Measurements from ENCODE around the gene SMURF1. TPM values are rescaled to one million over a fixed set of nuclear protein-coding genes. Genes with fewer than 3 reads are reported as not detected.

The SMURF1 gene
- total RNA-seq, 2 experiments from 2014 or later, result 15.9 to 17.6 TPM

- no peak for DNase-seq
- peaks cover 37% of the 10 kb centered on the region for H3K36me3 Mint-ChIP-seq (ENCODE audit: low read depth)
- POLR2A ChIA-PET, result no interaction called here
- CTCF ChIA-PET, result no interaction called here
- no peak overlapping the region for H3K4me3 Mint-ChIP-seq
- no peaks in the 10 kb centered on the region for H3K27me3 Mint-ChIP-seq
- no peak overlapping the region for H3K27ac Mint-ChIP-seq
- H3K4me1 Mint-ChIP-seq, result peaks cover 30% of the 10 kb centered on the region
- peaks cover 11% of the 10 kb centered on the region for H3K9me3 Mint-ChIP-seq
These were observed 45.6 kb downstream of the SMURF1 start for GRCh38 chr7:99098286-99098823.

GRCh38 chr7:99097730-99098129 is 46.2 kb downstream of the SMURF1 start:
- POLR2A ChIA-PET, result no interaction called here
- Mint-ChIP-seq H3K4me3 (no peak overlapping the region), H3K4me1 (peaks cover 23% of the 10 kb centered on the region), H3K27me3 (no peaks in the 10 kb centered on the region), H3K27ac (no peak overlapping the region), H3K9me3 (peaks cover 11% of the 10 kb centered on the region), H3K36me3 (ENCODE audit: low read depth) (peaks cover 37% of the 10 kb centered on the region)
- no peak for DNase-seq
- CTCF ChIA-PET, result no interaction called here

GRCh38 chr7:99096124-99096887 is 47.6 kb downstream of the SMURF1 start:
- H3K4me1 Mint-ChIP-seq, result peaks cover 19% of the 10 kb centered on the region
- no peak overlapping the region for H3K4me3 Mint-ChIP-seq
- no peak for DNase-seq
- H3K27me3 Mint-ChIP-seq, result no peaks in the 10 kb centered on the region
- H3K36me3 Mint-ChIP-seq (ENCODE audit: low read depth), result peaks cover 37% of the 10 kb centered on the region
- no peak overlapping the region for H3K27ac Mint-ChIP-seq
- CTCF ChIA-PET, result no interaction called here
- H3K9me3 Mint-ChIP-seq, result peaks cover 11% of the 10 kb centered on the region
- POLR2A ChIA-PET, result no interaction called here

GRCh38 chr7:99095698-99096097 is 48.2 kb downstream of the SMURF1 start:
- peaks cover 19% of the 10 kb centered on the region for H3K4me1 Mint-ChIP-seq
- no peak overlapping the region for H3K4me3 Mint-ChIP-seq
- peaks cover 11% of the 10 kb centered on the region for H3K9me3 Mint-ChIP-seq
- DNase-seq, result no peak
- no peaks in the 10 kb centered on the region for H3K27me3 Mint-ChIP-seq
- ChIA-PET POLR2A (no interaction called here), CTCF (no interaction called here)
- H3K27ac Mint-ChIP-seq, result no peak overlapping the region
- H3K36me3 Mint-ChIP-seq (ENCODE audit: low read depth), result peaks cover 36% of the 10 kb centered on the region

- Mint-ChIP-seq H3K27me3 (no peaks in the 10 kb centered on the region), H3K9me3 (peaks cover 8% of the 10 kb centered on the region), H3K36me3 (ENCODE audit: low read depth) (peaks cover 28% of the 10 kb centered on the region), H3K27ac (no peak overlapping the region), H3K4me3 (no peak overlapping the region), H3K4me1 (peaks cover 15% of the 10 kb centered on the region)
- ChIA-PET POLR2A (no interaction called here), CTCF (interaction anchor here (1.3 kb wide), 1 partner anchor 8 kb away, joined by 4 read pairs; no protein-coding TSS in a partner anchor)
- DNase-seq, result no peak
These were observed 49.5 kb downstream of the SMURF1 start for GRCh38 chr7:99094401-99094800.

GRCh38 chr7:99092064-99092720 is 51.7 kb downstream of the SMURF1 start:
- H3K36me3 Mint-ChIP-seq (ENCODE audit: low read depth), result peaks cover 15% of the 10 kb centered on the region
- H3K9me3 Mint-ChIP-seq, result no peaks in the 10 kb centered on the region
- ChIA-PET POLR2A (no interaction called here), CTCF (interaction anchor here (0.5 kb wide), 1 partner anchor 43 kb away, joined by 3 read pairs; no protein-coding TSS in a partner anchor)
- H3K27ac Mint-ChIP-seq, result no peak overlapping the region
- DNase-seq, result no peak
- H3K4me3 Mint-ChIP-seq, result no peak overlapping the region
- H3K27me3 Mint-ChIP-seq, result no peaks in the 10 kb centered on the region
- peaks cover 4% of the 10 kb centered on the region for H3K4me1 Mint-ChIP-seq

GRCh38 chr7:99090771-99091542 is 53.0 kb downstream of the SMURF1 start:
- Mint-ChIP-seq H3K4me1 (no peaks in the 10 kb centered on the region), H3K27ac (no peak overlapping the region), H3K4me3 (no peak overlapping the region), H3K9me3 (peaks cover 6% of the 10 kb centered on the region), H3K27me3 (no peaks in the 10 kb centered on the region), H3K36me3 (ENCODE audit: low read depth) (peaks cover 11% of the 10 kb centered on the region)
- ChIA-PET POLR2A (no interaction called here), CTCF (no interaction called here)
- DNase-seq, result no peak

- POLR2A ChIA-PET, result no interaction called here
- no peaks in the 10 kb centered on the region for H3K4me1 Mint-ChIP-seq
- no peak for DNase-seq
- no peak overlapping the region for H3K4me3 Mint-ChIP-seq
- H3K27ac Mint-ChIP-seq, result no peak overlapping the region
- H3K36me3 Mint-ChIP-seq (ENCODE audit: low read depth), result peaks cover 11% of the 10 kb centered on the region
- no peaks in the 10 kb centered on the region for H3K27me3 Mint-ChIP-seq
- CTCF ChIA-PET, result no interaction called here
- peaks cover 6% of the 10 kb centered on the region for H3K9me3 Mint-ChIP-seq
These were observed 53.8 kb downstream of the SMURF1 start for GRCh38 chr7:99089914-99090629.

- H3K36me3 Mint-ChIP-seq (ENCODE audit: low read depth), result peaks cover 16% of the 10 kb centered on the region
- no peak for DNase-seq
- no peak overlapping the region for H3K27ac Mint-ChIP-seq
- POLR2A ChIA-PET, result no interaction called here
- peaks cover 6% of the 10 kb centered on the region for H3K9me3 Mint-ChIP-seq
- no peak overlapping the region for H3K4me3 Mint-ChIP-seq
- peaks cover 2% of the 10 kb centered on the region for H3K4me1 Mint-ChIP-seq
- no peaks in the 10 kb centered on the region for H3K27me3 Mint-ChIP-seq
- CTCF ChIA-PET, result no interaction called here
These were observed 57.0 kb downstream of the SMURF1 start for GRCh38 chr7:99086944-99087343.

- ChIA-PET POLR2A (no interaction called here), CTCF (no interaction called here)
- Mint-ChIP-seq H3K27me3 (no peaks in the 10 kb centered on the region), H3K4me3 (no peak overlapping the region), H3K36me3 (ENCODE audit: low read depth) (peaks cover 16% of the 10 kb centered on the region), H3K4me1 (peaks cover 2% of the 10 kb centered on the region), H3K9me3 (peaks cover 6% of the 10 kb centered on the region), H3K27ac (no peak overlapping the region)
- no peak for DNase-seq
These were observed 57.4 kb downstream of the SMURF1 start for GRCh38 chr7:99086532-99086931.

- Mint-ChIP-seq H3K9me3 (peaks cover 6% of the 10 kb centered on the region), H3K4me1 (peaks cover 9% of the 10 kb centered on the region), H3K4me3 (no peak overlapping the region), H3K27me3 (no peaks in the 10 kb centered on the region), H3K27ac (no peak overlapping the region), H3K36me3 (ENCODE audit: low read depth) (peaks cover 16% of the 10 kb centered on the region)
- POLR2A ChIA-PET, result no interaction called here
- no peak for DNase-seq
- CTCF ChIA-PET, result no interaction called here
These were observed 60.2 kb downstream of the SMURF1 start for GRCh38 chr7:99083733-99084132.

- Mint-ChIP-seq H3K27me3 (no peaks in the 10 kb centered on the region), H3K4me1 (peaks cover 9% of the 10 kb centered on the region), H3K36me3 (ENCODE audit: low read depth) (peaks cover 12% of the 10 kb centered on the region), H3K9me3 (peaks cover 6% of the 10 kb centered on the region), H3K27ac (no peak overlapping the region), H3K4me3 (no peak overlapping the region)
- CTCF ChIA-PET, result no interaction called here
- no peak for DNase-seq
- POLR2A ChIA-PET, result no interaction called here
These were observed 60.7 kb downstream of the SMURF1 start for GRCh38 chr7:99083068-99083651.
